ENCODE results near the gene RAB33B. TPM values are rescaled to one million over a fixed set of nuclear protein-coding genes. Genes with fewer than 3 reads are reported as not detected.

RAB33B gene
- total and polyA plus RNA-seq, 2 of the 8 experiments (the other 6 are each of a cell fraction or from before 2014, with no cell fraction given): 4.2 to 8.7 TPM

- TF ChIP-seq ASH2L (IDR thresholded peaks at IDR 0.05; ENCODE audit: low read length) (no peak), EP300 (IDR thresholded peaks at IDR 0.05; ENCODE audit: borderline replicate concordance in 1 of 2, low read depth in 2 of 2, low read length in 2 of 2) (no peak), HDAC6 (IDR thresholded peaks at IDR 0.05; ENCODE audit: low read depth, low read length) (no peak)
Measured at GRCh38 chr4:139483000-139483399, 29.1 kb downstream of the RAB33B start (continued).
